ENCODE measurements around the gene ZNF524.
"Not testable (repeated sequence)": the region's sequence is repeated elsewhere in the genome, so short reads cannot be mapped to it uniquely, and the experiment has no call there.

The ZNF524 gene, protein sequence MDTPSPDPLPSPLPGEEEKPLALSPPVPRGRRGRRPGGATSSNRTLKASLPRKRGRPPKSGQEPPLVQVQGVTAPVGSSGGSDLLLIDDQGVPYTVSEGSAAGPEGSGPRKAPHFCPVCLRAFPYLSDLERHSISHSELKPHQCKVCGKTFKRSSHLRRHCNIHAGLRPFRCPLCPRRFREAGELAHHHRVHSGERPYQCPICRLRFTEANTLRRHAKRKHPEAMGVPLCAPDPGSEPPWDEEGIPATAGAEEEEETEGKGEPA

DNA sequence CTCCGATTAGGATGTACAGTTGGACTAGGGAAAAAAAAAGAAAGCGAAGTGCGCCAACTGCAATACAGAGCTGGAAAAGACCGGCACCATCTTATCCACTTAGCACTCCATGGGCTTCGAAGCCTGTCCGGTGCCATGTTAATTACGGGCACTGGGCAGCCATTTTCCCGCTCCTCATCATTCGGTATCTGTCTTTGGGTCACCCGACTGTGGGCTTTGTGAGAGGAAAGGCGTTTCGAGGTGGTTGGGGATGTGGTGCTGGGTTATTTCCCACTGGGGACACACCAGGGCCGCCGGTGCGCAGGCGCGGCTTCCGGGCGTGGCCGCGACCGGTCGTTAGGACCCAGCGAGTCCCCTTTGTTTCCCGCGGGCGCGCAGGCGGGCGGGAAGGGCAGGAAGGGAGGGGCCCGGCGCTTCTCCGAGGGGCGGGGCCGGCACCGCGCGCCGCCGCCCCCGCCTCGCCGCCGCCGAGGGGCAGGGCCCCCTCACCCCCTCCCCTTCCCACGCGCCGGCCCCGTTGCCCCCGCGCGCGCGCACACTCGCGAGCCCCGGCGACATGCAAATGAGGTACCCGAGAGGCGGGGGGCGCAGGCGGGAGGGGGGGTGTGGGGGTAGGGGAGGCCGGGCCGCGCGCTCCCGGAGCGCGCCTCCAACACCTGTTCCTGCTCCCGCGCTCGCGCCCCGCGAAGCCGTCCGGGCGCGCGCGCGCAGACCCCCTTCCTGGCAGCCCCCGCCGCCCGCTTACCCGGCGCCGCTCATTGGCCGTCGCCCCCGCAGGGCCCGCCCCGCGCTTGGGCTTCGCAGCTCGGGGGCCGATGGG, at the start of gene ZNF524:
TSS of gene ZNF524 (plus strand) at position 447 of the 820 bp plus-strand sequence. CDS start 1,825 bp downstream, outside the sequence.
- DNase-seq (ENCODE audit: low read depth): peak; percentile 80

DNA sequence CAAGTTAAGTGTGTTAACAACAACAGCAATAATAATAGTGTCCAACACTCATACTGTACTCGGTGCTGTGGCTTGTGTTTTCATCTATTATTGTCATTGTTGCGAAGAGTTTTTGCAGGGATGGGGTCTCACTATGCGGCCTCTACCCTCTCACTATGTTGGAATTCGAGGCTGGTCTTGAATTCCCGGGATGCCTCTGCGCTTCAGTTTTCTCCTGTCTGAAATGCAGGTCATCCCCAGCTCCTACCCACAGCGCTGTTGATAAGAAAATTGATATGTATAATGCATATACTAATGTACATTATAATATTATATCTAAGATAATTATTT, 49.8 kb upstream of the ZNF524 start:
- DNase-seq (ENCODE audit: low read depth): no peak

DNA sequence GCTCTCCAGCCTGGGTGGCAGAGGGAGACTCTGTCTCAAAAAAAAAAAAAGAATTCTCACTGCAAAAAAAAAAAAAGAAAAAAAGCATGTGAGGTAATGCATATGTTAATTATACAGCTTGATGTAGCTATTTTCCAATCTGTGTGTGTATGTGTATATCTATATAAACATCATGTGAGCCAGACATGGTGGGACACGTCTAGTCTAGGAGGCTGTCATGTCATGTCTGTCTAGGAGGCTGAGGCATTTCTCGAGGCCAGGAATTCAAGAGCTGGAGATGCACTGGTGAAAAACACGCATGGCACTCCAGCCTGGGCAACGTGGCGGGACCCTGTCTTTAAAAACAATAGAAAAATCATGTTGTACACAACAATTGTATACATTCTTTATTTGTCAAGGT, 47.9 kb upstream of the ZNF524 start:
- no peak for DNase-seq (ENCODE audit: low read depth)

DNA sequence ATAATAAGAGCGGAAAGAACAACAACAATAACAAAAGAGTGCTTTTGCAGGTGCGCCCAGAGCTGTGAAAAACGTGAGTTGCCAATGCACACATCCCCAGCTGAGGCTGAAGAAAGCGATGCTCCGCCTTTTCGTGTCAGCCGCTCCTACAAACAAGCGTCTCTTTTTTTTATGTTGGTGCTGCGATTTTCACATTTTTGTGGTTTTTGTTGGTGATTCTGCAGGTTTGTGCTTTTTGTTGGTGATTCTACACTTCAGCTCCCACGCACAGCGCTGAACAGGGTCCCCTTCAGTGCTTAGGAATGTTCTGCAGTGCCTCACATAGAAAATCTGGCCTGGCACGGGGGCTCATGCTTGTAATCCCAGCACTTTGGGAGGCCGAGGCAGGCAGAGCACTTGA, 47.5 kb upstream of the ZNF524 start:
- no peak for DNase-seq (ENCODE audit: low read depth)

DNA sequence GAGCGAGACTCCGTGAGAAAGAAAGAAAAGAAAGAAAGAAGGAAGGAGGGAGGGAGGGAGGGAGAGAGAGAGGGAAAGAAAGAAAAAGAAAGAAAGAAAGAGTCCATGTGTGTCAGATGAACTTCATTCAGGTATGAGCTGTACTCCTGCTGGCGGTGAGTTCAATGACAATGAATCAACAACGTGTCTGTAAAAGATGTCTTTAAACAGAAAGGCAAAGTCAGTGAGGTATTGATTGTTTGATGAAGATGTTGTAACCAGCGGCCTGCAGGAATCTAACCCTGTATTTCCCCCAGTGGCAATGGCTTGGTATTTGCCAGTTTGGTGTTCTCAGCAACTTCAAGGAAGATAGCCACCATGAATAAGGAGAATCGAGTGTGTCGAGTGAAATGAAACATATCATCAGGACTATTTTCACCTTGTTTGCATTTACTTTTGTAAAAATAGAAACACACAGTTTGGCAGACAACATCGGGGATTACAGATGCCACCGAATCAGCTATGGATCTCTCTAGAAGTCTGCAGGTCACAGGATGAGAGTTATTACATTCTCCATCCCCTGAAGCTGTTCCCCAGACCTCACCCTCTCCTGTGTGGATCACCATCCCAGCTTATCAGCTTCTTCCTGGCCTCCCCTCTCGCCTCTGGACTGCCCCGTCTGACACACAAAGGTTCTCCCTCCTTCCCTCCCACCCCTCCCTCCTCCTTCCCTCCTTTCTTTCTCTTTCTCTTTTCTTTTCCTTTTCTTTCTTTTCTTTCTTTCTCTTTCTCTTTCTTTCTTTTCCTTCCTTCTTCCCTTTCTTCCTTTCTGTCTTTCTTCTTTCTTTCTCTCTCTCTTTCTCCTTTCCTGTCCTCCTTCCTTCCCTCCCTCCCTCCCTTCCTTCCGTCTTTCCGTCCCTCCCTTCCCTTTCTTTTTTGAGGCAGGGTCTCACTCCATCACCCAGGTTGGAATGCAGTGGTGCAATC, 46.6 kb upstream of the ZNF524 start:
- no peak for DNase-seq (ENCODE audit: low read depth)

DNA sequence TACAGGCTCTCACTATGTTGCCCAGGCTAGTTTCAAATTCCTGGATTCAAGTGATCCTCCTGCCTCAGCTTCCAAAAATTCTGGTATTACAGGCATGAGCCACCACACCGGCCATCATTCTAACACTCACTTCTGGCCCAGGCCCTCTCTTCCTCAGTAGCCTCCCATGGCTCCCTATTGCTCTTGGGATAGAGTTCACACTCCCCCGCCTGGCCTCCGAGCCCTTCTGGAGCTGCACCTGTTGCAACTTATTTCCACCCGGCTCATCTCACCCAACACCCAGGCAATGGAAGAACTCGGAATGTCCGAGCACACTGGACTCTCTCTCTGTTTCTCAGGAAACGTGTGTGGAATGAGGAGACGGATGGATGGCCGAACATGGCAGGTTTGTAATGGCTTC, 45.8 kb upstream of the ZNF524 start:
- no peak for DNase-seq (ENCODE audit: low read depth)

DNA sequence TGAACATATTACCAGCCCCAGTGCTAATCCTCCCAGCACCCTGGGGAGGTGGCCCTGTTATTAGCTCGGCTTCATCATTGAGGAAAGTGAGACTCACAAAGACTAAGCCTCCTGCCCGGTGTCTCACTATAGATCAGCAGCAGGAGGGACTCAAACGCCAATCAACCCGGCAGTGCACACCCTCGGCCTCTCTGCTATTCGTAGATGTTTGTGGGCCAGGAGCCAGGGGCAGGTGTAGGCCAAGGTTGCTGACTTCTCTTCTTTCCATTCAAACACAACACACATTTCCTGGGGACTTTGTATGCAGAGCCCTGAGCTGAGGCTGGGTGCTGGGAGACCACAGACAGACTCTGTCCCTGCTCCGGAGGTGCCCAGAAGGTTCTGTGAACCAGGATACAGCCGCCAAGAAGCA, 45.3 kb upstream of the ZNF524 start:
- DNase-seq (ENCODE audit: low read depth): no peak

DNA sequence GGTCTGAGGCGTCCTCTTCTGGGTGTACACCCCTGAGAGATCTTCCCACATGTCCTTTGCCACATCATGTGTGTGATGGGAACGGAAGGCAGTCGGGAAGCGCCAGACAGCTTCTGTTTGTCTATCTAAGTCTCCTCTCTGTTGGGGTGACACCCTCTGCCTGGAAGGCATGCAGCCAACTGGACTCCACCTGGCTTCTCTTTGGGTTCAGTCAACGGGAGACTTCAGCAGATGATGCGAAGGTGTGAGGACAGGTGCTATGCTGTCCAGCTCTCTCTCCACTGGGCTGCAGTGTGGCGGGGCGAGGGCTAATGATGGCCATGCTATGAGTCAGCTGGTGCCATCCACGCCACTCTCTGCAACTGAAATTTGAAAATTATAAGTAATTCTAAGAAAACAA, 40.4 kb upstream of the ZNF524 start:
- no peak for DNase-seq (ENCODE audit: low read depth)

DNA sequence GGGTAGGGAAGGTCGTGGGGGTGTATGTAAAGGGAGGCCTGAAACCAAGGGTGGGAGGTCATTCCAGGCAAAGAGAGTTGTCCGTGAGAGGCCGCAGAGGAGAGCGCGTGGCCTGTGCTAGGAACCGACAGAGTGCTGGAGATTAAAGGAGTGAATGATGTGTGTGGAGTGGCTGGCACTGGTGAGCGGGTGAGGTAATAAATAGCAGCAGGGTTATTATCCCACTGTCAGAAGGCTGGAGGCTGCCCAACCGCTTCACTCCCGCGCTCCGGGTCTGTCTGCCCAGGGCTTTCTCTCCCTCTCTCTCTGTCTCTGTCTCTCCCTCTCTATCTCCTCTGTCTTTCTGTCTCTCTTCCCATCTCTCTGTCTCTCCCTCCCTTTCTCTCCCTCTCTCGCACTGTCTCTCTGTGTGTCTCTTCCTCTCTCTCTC, 36.8 kb upstream of the ZNF524 start:
- no peak for DNase-seq (ENCODE audit: low read depth)

DNA sequence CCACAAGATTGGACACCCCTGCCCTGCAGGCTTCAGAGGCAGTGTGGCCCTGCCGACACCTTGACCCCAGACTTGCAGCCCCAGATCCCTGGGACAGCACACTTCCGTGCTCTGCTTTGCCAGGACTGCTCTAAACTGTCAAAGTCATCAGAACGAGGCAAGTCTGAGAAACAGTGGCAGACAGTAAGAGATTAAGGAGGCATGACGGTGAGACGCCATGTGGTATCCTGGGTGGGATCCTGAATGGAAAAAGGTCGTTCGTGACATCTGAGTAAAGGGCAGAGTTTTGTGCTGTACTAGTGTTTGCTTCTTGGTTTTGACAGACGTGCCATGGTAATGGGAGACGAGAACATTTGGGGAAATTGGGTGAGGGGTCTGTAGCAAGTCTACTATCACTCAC, 33.3 kb upstream of the ZNF524 start:
- DNase-seq (ENCODE audit: low read depth): no peak

DNA sequence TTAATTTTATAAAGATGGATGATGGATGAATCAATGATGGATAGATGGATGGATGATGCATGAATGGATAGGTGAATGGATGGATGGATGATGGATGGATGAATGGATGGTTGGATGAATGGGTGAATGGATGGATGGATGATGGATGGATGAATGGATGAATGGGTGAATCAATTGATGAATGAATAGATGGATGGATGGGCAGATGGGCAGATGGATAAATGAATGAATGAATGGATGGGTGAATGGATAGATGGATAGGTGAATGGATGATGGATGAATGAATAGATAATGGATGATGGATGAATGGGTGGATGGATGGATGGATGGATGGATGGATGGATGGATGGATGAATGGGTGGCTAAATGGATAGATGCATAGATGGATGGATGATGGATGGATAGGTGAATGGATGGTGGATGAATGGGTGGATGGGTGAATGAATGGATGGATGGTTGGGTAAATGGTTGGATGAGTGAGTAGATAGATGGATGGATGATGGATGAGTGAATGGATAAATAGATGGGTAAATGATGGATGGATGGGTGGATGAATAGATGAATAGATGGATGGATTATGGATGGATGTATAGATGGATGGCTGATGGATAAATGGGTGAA, 32.3 kb upstream of the ZNF524 start:
- DNase-seq (ENCODE audit: low read depth): no peak

DNA sequence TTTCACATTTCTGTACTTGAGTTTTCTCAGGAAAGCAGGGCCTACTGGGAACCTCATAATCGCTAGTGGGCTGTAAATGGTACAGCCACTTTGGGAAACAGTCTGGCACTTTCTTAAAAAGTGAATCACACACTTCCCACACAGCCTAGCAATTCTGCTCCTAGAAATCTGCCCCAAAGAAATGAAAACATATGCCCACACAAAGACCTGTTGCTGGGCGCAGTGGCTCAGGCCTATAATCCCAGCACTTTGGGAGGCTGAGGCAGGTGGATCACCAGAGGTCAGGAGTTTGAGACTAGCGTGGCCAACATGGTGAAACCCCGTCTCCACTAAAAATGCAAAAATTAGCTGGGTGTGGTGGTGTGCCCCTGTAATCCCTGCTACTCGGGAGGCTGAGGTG, 30.6 kb upstream of the ZNF524 start:
- not testable (repeated sequence) for DNase-seq (ENCODE audit: low read depth)

DNA sequence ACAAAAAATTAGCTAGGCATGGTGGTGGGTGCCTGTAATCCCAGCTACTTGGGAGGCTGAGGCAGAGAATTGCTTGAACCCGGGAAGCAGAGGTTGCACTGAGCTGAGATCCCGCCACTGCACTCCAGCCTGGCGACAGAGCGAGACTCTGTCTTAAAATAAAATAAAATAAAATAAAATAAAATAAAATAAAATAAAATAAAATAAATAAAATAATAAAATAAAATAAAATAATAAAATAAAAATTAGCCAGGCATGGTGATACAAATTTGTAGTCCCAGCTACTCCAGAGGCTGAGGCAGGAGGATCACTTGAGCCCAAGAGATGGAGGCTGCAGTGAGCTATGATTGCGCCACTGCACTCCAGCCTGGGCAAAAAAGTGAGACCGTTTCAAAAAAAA, 26.2 kb upstream of the ZNF524 start:
- DNase-seq (ENCODE audit: low read depth): not testable (repeated sequence)

DNA sequence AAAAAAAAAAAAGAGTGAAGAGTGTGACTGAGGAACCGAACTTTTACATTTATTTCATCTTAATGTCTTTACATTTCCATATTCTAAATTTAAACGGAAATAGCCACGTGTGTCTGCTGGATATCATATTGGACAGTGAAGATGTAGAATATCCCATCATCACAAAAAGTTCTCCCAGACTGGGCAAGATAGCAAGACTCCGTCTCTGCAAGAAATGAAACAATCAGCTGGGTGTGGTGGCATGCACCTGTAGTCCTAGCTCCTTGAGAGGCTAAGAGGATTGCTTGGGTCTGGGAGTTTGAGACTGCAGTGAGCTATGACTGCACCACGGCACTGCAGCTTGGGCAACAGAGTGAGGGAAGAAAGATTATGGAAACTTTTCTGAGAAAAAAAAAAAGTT, 23.3 kb upstream of the ZNF524 start:
- no peak for DNase-seq (ENCODE audit: low read depth)

DNA sequence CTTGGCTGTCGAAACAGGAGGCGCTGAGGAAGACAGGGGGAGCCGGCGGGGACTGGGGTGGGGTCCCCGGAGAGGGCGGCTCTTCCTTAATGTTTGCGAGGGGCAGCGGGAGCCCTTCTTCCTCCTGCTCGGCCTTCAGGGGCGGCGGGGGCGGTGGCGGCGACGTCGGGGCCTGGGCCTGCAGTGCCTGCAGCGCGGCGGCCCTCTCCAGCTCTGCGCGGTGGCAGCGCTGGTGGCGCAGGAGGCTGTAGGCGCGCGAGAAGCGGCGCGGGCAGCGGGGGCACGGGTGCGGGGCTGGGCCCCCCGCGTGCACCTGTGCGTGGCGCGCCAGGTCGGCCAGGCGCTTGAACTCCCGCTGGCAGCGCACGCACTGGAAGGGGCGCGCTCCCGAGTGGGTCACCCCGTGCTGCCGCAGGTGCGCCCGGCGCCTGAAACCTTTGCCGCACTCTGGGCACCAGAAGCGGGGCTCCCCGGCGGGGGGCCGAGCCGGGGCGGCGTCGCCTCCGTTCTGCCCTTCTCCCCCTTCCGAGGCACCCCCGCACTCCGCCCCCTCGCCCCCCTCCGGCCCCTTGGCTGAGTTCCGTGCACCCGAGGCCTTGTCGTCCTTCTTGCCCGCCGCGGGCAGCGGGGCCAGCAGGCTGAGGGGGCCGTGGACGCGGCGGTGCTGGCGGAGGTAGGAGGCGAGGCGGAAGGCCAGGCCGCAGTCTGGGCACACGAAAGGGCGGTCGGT, 21.9 kb upstream of the ZNF524 start:
- DNase-seq (ENCODE audit: low read depth): no peak

DNA sequence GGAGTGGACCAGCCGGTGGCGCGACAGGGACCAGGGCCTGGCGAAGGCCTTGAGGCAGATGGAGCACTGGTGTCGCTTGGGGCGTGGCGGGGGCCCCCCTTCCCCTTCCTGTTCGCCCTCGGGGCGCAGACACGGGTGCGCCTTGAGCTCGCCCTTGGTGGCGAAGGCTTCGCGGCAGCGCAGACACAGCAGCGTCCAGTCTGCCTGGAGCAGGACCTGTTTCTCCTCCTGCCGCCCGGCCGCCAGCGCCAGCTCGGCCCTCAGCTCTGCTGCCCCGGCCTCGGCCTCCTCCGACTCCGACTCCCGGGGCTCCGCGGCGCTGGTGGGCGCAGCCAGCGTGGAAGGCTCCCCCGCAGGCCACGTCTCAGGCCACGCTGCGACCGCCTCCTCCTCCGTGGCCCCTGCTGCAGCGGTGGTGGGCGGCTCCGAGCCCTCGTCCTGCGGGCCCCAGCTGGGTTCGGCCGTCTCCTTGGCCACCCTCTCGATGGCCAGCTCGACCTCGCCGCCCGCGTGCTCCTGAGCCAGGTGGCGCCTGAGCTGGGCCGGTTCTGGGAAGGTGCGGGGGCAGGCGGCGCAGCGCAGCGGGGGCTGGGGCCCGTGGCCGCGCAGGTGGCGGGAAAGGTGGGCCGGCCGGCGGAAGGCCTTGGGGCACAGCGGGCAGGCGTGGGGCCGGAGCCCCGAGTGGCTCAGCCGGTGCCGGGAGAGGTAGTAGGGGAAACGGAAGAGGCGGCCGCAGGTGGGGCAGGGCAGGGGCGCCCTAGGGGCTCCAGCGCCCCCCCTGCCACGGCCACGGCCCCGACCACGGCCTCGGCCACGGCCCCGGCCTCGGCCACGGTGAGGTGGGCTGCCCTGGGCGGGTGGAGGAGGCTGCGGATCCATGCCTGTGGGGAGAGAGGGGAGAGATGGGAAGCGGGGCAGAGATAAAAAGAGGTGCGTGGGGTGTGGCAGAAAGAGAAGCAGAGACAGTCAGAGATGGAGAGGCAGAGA, 21.0 kb upstream of the ZNF524 start:
- DNase-seq (ENCODE audit: low read depth): no peak

DNA sequence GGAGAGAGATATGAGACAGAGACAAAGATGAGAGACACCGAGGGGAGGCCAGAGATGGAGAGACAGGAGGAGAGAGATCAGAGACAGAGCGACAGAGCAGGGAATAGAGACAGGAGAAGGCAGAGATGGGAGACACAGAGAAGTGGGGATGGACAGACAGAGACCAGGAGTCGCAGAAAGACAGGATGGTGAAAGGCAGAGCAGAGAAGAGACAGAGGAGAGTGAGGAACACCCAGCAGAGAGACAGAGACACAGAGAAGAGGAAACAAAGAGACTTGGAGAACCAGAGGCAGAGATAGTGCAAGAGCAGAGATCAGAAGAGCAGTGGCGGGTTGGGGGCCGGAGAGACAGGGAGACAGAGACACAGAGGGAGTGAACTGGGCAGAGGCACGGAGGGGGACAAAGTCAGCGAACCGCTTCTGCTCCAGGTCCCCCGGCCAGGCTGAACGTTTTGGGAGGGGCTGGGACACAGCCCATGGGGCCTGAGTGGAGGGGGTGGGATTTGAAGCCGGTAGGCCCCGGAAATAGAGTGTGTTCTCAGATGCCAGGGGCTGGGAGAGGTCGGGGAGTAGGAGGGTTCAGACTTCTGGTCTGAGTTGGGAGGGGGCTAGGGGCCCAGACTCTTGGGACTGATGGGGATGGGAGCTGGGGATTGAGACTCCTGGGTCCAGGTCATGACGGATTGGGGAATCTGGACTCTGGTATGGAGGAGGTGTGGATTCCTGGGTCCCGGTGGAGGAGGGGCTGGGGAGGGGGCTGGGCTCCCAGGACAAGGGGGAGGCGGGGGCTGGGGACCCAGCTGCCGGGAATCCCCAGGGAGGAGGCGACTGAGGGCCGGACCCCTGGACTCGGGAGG, 20.1 kb upstream of the ZNF524 start:
- no peak for DNase-seq (ENCODE audit: low read depth)

DNA sequence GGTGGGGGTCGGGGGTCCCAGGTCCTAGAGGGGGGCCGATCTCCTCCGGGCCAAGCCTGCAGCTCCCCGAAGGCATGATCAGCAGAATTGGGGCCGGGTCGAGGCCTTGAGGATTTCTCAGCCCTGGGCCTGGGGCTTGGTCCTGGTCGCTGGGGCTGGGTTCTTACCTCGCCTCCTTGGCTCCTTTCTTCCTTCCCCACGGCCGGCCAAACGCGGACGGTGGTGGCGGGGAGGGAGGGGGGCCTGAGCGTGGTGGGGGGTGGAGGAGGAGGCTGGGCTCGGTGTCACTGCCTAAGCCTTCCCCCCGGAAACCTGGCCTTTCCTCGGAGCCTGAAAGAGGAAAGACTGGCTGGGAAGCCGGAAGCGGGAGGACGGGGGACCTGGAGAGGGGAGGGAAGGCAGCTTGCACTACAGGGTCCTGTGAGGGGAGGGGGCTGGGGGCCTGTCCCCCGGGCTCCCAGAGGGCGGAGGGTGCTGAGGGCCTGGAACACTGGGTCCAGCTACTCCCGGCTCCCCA, 19.4 kb upstream of the ZNF524 start, which contains the start of gene ZNF579:
TSS of gene ZNF579 (minus strand) at position 221 of the 517 bp plus-strand sequence. CDS start 1,209 bp downstream, outside the sequence.
- peak; percentile 70 for DNase-seq (ENCODE audit: low read depth)

Data from stimulated activated CD8-positive, alpha-beta memory T cell treated with anti-CD3 and anti-CD28 coated beads, Interleukin-4, amount 100 ng/mL, for 24 hours (primary cell).